ENCODE data around the gene PDLIM7.

PDLIM7 gene

GRCh38 chr5:177473443-177474001 is 23.9 kb downstream of the PDLIM7 start, which contains the start of gene DBN1:
DBN1 (minus strand) TSS chr5:177473634; CDS start chr5:177473521, 113 bp downstream.
- TF ChIP-seq TAF1 (IDR thresholded peaks at IDR 0.05; ENCODE audit: low read depth) (no peak; the same call in 1 of the 2 replicates), CEBPB (IDR thresholded peaks at IDR 0.05) (no peak), EP300 (IDR thresholded peaks at IDR 0.05; ENCODE audit: borderline replicate concordance) (0 out of 2 replicates have a peak, but pooled peaks have one; percentile 14), ZBTB7A (IDR thresholded peaks at IDR 0.05; ENCODE audit: low read depth) (peak; percentile 62), REST (IDR thresholded peaks at IDR 0.05; ENCODE audit: low read depth) (no peak), EGR1 (IDR thresholded peaks at IDR 0.05) (no peak; the same call in 1 of the 2 replicates), TEAD4 (IDR thresholded peaks at IDR 0.05) (no peak), YY1 (IDR thresholded peaks at IDR 0.05; ENCODE audit: low read depth) (0 out of 2 replicates have a peak, but pooled peaks have one; percentile 31), TCF12 (IDR thresholded peaks at IDR 0.05; ENCODE audit: low read depth) (no peak), CREB1 (IDR thresholded peaks at IDR 0.05; ENCODE audit: low read depth) (no peak), USF1 (IDR thresholded peaks at IDR 0.05) (no peak), RAD21 (IDR thresholded peaks at IDR 0.05; ENCODE audit: low read depth) (no peak), MAX (IDR thresholded peaks at IDR 0.05) (no peak; the same call in 1 of the 2 replicates), NFIC (IDR thresholded peaks at IDR 0.05) (no peak)

GRCh38 chr5:177472460-177473442 is 24.7 kb downstream of the PDLIM7 start:
- TF ChIP-seq CEBPB (IDR thresholded peaks at IDR 0.05) (no peak), FOXM1 (IDR thresholded peaks at IDR 0.05; ENCODE audit: borderline replicate concordance, low read depth) (no peak), EP300 (IDR thresholded peaks at IDR 0.05; ENCODE audit: borderline replicate concordance) (no peak), CREB1 (IDR thresholded peaks at IDR 0.05; ENCODE audit: low read depth) (no peak), ZBTB7A (IDR thresholded peaks at IDR 0.05; ENCODE audit: low read depth) (peak; percentile 55), TEAD4 (IDR thresholded peaks at IDR 0.05) (no peak), USF1 (IDR thresholded peaks at IDR 0.05) (no peak), TCF12 (IDR thresholded peaks at IDR 0.05; ENCODE audit: low read depth) (no peak), NFIC (IDR thresholded peaks at IDR 0.05) (no peak), RAD21 (IDR thresholded peaks at IDR 0.05; ENCODE audit: low read depth) (no peak), REST (IDR thresholded peaks at IDR 0.05; ENCODE audit: low read depth) (no peak), EGR1 (IDR thresholded peaks at IDR 0.05) (no peak), MAX (IDR thresholded peaks at IDR 0.05) (peak; percentile 40; the same call in 1 of the 2 replicates), TAF1 (IDR thresholded peaks at IDR 0.05; ENCODE audit: low read depth) (peak; percentile 36; the same call in 1 of the 2 replicates), YY1 (IDR thresholded peaks at IDR 0.05; ENCODE audit: low read depth) (no peak)

GRCh38 chr5:177471610-177472356 is 25.6 kb downstream of the PDLIM7 start:
- TF ChIP-seq MAX (IDR thresholded peaks at IDR 0.05), result no peak
- no peak for TF ChIP-seq NFIC (IDR thresholded peaks at IDR 0.05)
- TF ChIP-seq CEBPB (IDR thresholded peaks at IDR 0.05), result no peak
- TF ChIP-seq EP300 (IDR thresholded peaks at IDR 0.05; ENCODE audit: borderline replicate concordance), result no peak
- TF ChIP-seq EGR1 (IDR thresholded peaks at IDR 0.05), result no peak
- TF ChIP-seq TAF1 (IDR thresholded peaks at IDR 0.05; ENCODE audit: low read depth), result no peak
- TF ChIP-seq TEAD4 (IDR thresholded peaks at IDR 0.05), result no peak
- TF ChIP-seq CREB1 (IDR thresholded peaks at IDR 0.05; ENCODE audit: low read depth), result no peak
- no peak for TF ChIP-seq RAD21 (IDR thresholded peaks at IDR 0.05; ENCODE audit: low read depth)
- no peak for TF ChIP-seq YY1 (IDR thresholded peaks at IDR 0.05; ENCODE audit: low read depth)
- no peak for TF ChIP-seq REST (IDR thresholded peaks at IDR 0.05; ENCODE audit: low read depth)
- no peak for TF ChIP-seq USF1 (IDR thresholded peaks at IDR 0.05)
- TF ChIP-seq FOXM1 (IDR thresholded peaks at IDR 0.05; ENCODE audit: borderline replicate concordance, low read depth), result no peak
- no peak for TF ChIP-seq ZBTB7A (IDR thresholded peaks at IDR 0.05; ENCODE audit: low read depth)
- no peak for TF ChIP-seq TCF12 (IDR thresholded peaks at IDR 0.05; ENCODE audit: low read depth)
